PC-9 (cell line): ENCODE results near the gene FAM3C.

Experiments
- EZH2 ChIP-seq: fragments of 200-600 bp; sonication (generic); IDR thresholded peaks from 2 replicates; pipeline ENCODE4 v1.8.0; 2017; ENCODE audit warnings: antibody characterized with exemption, low read depth
- TF ChIP-seq, protein P1 (sequence below): fragments of 200-600 bp; sonication (generic); conservative IDR thresholded peaks from 2 replicates; pipeline ENCODE4 v1.6.1; 2017; ENCODE audit warnings: mixed run types, antibody characterized with exemption, mild to moderate bottlenecking, moderate library complexity

DNA sequence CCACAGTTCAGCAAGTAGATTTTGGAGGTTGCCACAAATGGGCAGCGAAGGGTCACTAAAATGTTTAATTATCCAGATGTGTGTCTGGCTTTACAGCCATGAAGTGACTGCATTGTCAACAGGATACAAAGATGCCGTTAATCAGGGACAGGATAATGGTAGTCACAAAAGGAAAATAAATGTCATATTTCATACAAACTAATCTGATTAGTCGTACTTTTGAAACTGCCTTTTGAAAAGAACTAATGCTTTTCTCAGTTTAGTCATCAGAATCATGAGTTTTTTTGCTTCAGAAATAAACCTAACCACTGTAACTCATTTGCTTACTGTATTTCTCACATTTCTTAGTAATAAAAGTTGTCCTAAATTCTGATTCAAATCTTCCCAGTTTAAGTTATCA lies 89.5 kb downstream of the FAM3C start:
- TF ChIP-seq, protein P1, sequence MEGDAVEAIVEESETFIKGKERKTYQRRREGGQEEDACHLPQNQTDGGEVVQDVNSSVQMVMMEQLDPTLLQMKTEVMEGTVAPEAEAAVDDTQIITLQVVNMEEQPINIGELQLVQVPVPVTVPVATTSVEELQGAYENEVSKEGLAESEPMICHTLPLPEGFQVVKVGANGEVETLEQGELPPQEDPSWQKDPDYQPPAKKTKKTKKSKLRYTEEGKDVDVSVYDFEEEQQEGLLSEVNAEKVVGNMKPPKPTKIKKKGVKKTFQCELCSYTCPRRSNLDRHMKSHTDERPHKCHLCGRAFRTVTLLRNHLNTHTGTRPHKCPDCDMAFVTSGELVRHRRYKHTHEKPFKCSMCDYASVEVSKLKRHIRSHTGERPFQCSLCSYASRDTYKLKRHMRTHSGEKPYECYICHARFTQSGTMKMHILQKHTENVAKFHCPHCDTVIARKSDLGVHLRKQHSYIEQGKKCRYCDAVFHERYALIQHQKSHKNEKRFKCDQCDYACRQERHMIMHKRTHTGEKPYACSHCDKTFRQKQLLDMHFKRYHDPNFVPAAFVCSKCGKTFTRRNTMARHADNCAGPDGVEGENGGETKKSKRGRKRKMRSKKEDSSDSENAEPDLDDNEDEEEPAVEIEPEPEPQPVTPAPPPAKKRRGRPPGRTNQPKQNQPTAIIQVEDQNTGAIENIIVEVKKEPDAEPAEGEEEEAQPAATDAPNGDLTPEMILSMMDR: no peak
- TF ChIP-seq EZH2: no peak
